DOHH2 (cell line): ENCODE data around the gene EGFL8.

Experiments
- H3F3A ChIP-seq: fragments of 200-600 bp; sonication (generic), shearing (Covaris generic); 2 replicates; pipeline ENCODE4 v1.6.0; 2016; ENCODE audit warnings: antibody characterized with exemption, mild to moderate bottlenecking; ENCODE audit not compliant: control insufficient read depth, insufficient read depth
- H3K27ac ChIP-seq: fragments of 200-600 bp; sonication (generic); 2 replicates; pipeline ENCODE4 v1.5.1; 2014; ENCODE audit warnings: low read depth, mild to moderate bottlenecking, low read length, moderate library complexity
- H3K27me3 ChIP-seq: fragments of 200-600 bp; sonication (generic); 2 replicates; pipeline ENCODE4 v1.6.1; 2014; ENCODE audit warnings: mild to moderate bottlenecking, low read length, mixed read lengths; ENCODE audit not compliant: control insufficient read depth
- H3K36me3 ChIP-seq: fragments of 200-600 bp; sonication (generic); 2 replicates; pipeline ENCODE4 v1.6.1; 2014; ENCODE audit warnings: mild to moderate bottlenecking, low read length, moderate library complexity, mixed read lengths; ENCODE audit not compliant: control insufficient read depth
- H3K4me1 ChIP-seq: fragments of 200-600 bp; sonication (generic); 2 replicates; pipeline ENCODE4 v1.6.1; 2014; ENCODE audit warnings: mild to moderate bottlenecking, low read length, mixed read lengths; ENCODE audit not compliant: control insufficient read depth
- H3K4me2 ChIP-seq: fragments of 200-600 bp; sonication (generic); 2 replicates; pipeline ENCODE4 v1.6.0; 2014; ENCODE audit warnings: mild to moderate bottlenecking, low read length, moderate library complexity
- H3K4me3 ChIP-seq: fragments of 200-600 bp; sonication (generic); 2 replicates; pipeline ENCODE4 v1.5.1; 2014; ENCODE audit warnings: mild to moderate bottlenecking, low read length, mixed read lengths
- H3K79me2 ChIP-seq: fragments of 200-600 bp; sonication (generic); 2 replicates; pipeline ENCODE4 v1.6.1; 2014; ENCODE audit warnings: mild to moderate bottlenecking, low read length, mixed read lengths; ENCODE audit not compliant: control insufficient read depth
- H3K9me2 ChIP-seq: fragments of 200-600 bp; sonication (generic); replicated peaks from 2 replicates; pipeline ENCODE4 v1.6.1; 2014; ENCODE audit warnings: mild to moderate bottlenecking, low read length, mixed read lengths; ENCODE audit not compliant: control insufficient read depth
- H3K9me3 ChIP-seq: fragments of 200-600 bp; sonication (generic); 2 replicates; pipeline ENCODE4 v1.6.1; 2014; ENCODE audit warnings: antibody characterized with exemption, low read length, mixed read lengths; ENCODE audit not compliant: control insufficient read depth, insufficient read depth
- H4K20me1 ChIP-seq: fragments of 200-600 bp; sonication (generic); 2 replicates; pipeline ENCODE4 v1.6.0; 2014; ENCODE audit warnings: low read depth, mild to moderate bottlenecking, antibody characterized with exemption, low read length, moderate library complexity; ENCODE audit not compliant: control insufficient read depth, insufficient read depth
- EZH2phosphoT487 ChIP-seq: fragments of 200-600 bp; sonication (generic); IDR thresholded peaks from 2 replicates; pipeline ENCODE4 v1.6.1; 2017; ENCODE audit warnings: borderline replicate concordance, mild to moderate bottlenecking, antibody characterized with exemption, low read length, moderate library complexity, mixed read lengths
- TF ChIP-seq, protein P1 (sequence below): fragments of 200-600 bp; sonication (generic); IDR thresholded peaks from one replicate; pipeline ENCODE4 v1.5.1; 2014; ENCODE audit warnings: antibody characterized with exemption, mild to moderate bottlenecking, low read depth, low read length; ENCODE audit not compliant: poor library complexity, severe bottlenecking

EGFL8 gene

DNA sequence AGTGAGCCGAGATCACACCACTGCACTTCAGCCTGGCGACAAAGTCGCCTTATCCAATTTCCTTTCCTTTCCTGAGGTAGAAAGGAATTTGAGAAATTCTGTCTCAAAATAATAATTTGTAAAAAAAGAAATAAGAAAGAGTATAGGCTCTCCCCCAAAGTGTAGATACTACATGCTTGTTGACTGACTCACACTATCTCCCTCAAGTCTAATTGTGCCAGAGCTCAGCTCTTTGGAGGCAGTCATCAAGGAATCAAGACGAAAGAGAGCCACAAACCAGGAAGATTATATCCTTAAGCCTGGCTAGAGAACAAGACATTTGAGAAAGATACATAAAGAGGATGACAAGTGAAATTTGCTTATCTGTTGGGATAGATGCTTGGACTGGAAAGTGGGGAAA, 30.6 kb upstream of the EGFL8 start:
- Histone ChIP-seq H3K27ac (no peak overlapping the region), H3K9me2 (no peaks in the 10 kb centered on the region), H3K9me3 (no peaks in the 10 kb centered on the region), H3K79me2 (peaks cover 11% of the 10 kb centered on the region), H3F3A (0 out of 2 replicates have a peak, but pooled peaks cover 3% of the 10 kb centered on the region), H4K20me1 (no peaks in the 10 kb centered on the region), H3K4me1 (peaks cover 11% of the 10 kb centered on the region), H3K36me3 (peaks cover 2% of the 10 kb centered on the region), H3K27me3 (peaks cover 8% of the 10 kb centered on the region; the same call in 1 of the 2 replicates), H3K4me3 (no peak overlapping the region), H3K4me2 (no peak overlapping the region)
- TF ChIP-seq, protein P1, sequence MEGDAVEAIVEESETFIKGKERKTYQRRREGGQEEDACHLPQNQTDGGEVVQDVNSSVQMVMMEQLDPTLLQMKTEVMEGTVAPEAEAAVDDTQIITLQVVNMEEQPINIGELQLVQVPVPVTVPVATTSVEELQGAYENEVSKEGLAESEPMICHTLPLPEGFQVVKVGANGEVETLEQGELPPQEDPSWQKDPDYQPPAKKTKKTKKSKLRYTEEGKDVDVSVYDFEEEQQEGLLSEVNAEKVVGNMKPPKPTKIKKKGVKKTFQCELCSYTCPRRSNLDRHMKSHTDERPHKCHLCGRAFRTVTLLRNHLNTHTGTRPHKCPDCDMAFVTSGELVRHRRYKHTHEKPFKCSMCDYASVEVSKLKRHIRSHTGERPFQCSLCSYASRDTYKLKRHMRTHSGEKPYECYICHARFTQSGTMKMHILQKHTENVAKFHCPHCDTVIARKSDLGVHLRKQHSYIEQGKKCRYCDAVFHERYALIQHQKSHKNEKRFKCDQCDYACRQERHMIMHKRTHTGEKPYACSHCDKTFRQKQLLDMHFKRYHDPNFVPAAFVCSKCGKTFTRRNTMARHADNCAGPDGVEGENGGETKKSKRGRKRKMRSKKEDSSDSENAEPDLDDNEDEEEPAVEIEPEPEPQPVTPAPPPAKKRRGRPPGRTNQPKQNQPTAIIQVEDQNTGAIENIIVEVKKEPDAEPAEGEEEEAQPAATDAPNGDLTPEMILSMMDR: no peak
- TF ChIP-seq EZH2phosphoT487: no peak

DNA sequence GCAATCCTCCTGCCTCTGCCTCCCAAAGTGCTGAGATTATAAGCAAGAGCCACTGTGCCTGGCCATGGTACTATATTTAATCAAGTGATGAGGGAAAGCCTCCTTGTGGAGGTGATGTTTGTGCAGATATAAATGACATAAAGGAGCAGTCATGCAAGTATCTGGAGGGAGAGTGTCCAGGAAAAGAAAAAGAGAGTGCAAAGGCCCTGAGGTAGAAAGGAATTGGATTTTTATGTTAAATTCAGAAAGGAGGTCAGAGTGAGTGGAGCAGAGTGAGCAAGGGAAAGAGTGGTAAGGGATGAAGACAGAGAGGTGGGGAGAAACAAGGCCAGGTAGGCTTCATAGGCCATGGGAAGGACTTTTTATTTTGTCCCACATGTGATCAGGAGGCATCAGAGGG, 26.9 kb upstream of the EGFL8 start:
- H3K27ac ChIP-seq: no peak overlapping the region
- no peaks in the 10 kb centered on the region for H3K4me1 ChIP-seq
- no peaks in the 10 kb centered on the region for H3K9me3 ChIP-seq
- no peaks in the 10 kb centered on the region for H4K20me1 ChIP-seq
- no peak for TF ChIP-seq EZH2phosphoT487
- TF ChIP-seq, protein P1: no peak
- no peaks in the 10 kb centered on the region for H3K79me2 ChIP-seq
- no peaks in the 10 kb centered on the region for H3F3A ChIP-seq
- H3K9me2 ChIP-seq: no peaks in the 10 kb centered on the region
- no peaks in the 10 kb centered on the region for H3K36me3 ChIP-seq
- H3K4me3 ChIP-seq: no peak overlapping the region
- no peak overlapping the region for H3K4me2 ChIP-seq
- H3K27me3 ChIP-seq: peaks cover 8% of the 10 kb centered on the region; the same call in 1 of the 2 replicates

DNA sequence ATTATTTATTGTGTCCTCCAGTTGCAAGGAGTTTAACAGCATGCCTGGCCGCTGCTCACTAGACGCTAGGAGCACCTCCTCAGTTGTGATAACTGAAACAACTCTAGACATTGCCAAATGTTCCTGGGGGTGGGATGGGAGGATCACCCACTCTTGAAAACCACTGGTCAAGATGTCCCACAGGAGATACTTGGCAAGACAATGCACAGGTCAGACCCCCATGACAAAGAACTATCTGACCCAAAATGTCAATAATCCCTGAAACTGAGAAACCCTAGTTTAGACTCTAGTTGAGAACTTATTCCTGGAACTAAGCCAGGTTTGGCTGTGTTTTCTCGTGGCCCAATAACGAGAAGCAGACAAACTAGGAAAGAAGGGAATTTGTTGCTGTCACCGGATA, 24.8 kb upstream of the EGFL8 start:
- TF ChIP-seq EZH2phosphoT487: no peak
- TF ChIP-seq, protein P1: no peak
- H3F3A ChIP-seq: no peaks in the 10 kb centered on the region
- H3K4me3 ChIP-seq: no peak overlapping the region
- H3K79me2 ChIP-seq: no peaks in the 10 kb centered on the region
- H3K4me1 ChIP-seq: no peaks in the 10 kb centered on the region
- no peak overlapping the region for H3K4me2 ChIP-seq
- no peaks in the 10 kb centered on the region for H3K36me3 ChIP-seq
- no peaks in the 10 kb centered on the region for H3K9me2 ChIP-seq
- H4K20me1 ChIP-seq: no peaks in the 10 kb centered on the region
- no peak overlapping the region for H3K27ac ChIP-seq
- H3K9me3 ChIP-seq: no peaks in the 10 kb centered on the region
- peaks cover 4% of the 10 kb centered on the region; the same call in 1 of the 2 replicates for H3K27me3 ChIP-seq
